H9 (cell line): ENCODE data around the gene GGACT. TPM values are rescaled to one million over a fixed set of nuclear protein-coding genes. Genes with fewer than 3 reads are reported as not detected.
A peak's percentile ranks its signal among the peaks of the same experiment; 100 is the strongest.

Source experiments
- DNase-seq: peaks from one replicate; pipeline ENCODE4 v3.0.0-alpha.2; 2017
- H2AFZ ChIP-seq: one replicate; pipeline ENCODE4 v1.6.1; 2013; ENCODE audit warnings: mild to moderate bottlenecking, low read length, control low read depth, moderate library complexity
- H2AK5ac ChIP-seq: 2 replicates; pipeline ENCODE4 v1.6.1; 2013; ENCODE audit warnings: low read length, control low read depth, mixed read lengths; ENCODE audit not compliant: insufficient read length
- H2BK120ac ChIP-seq: one replicate; pipeline ENCODE4 v1.6.1; 2013; ENCODE audit warnings: low read depth, mild to moderate bottlenecking, low read length, control low read depth, inconsistent platforms; ENCODE audit not compliant: poor library complexity, severe bottlenecking
- H2BK12ac ChIP-seq: 2 replicates; pipeline ENCODE4 v1.6.1; 2013; ENCODE audit warnings: low read length, control low read depth, mixed read lengths, low read depth; ENCODE audit not compliant: insufficient read length
- H2BK15ac ChIP-seq: 2 replicates; pipeline ENCODE4 v1.6.1; 2013; ENCODE audit warnings: low read depth, low read length, control low read depth
- H2BK20ac ChIP-seq: one replicate; pipeline ENCODE4 v1.6.1; 2013; ENCODE audit warnings: low read depth, mild to moderate bottlenecking, low read length, control low read depth, inconsistent platforms; ENCODE audit not compliant: poor library complexity, severe bottlenecking
- H2BK5ac ChIP-seq: 2 replicates; pipeline ENCODE4 v1.6.1; 2013; ENCODE audit warnings: low read length, control low read depth, mixed read lengths; ENCODE audit not compliant: insufficient read length
- H3K14ac ChIP-seq: 2 replicates; pipeline ENCODE4 v1.6.1; 2013; ENCODE audit warnings: low read length, control low read depth; ENCODE audit not compliant: insufficient read depth
- H3K18ac ChIP-seq: 2 replicates; pipeline ENCODE4 v1.6.1; 2013; ENCODE audit warnings: low read depth, mild to moderate bottlenecking, mixed read lengths, low read length, control low read depth; ENCODE audit not compliant: insufficient read length
- H3K23ac ChIP-seq: 2 replicates; pipeline ENCODE4 v1.6.1; 2013; ENCODE audit warnings: low read length, control low read depth, mixed read lengths, low read depth; ENCODE audit not compliant: insufficient read length
- H3K23me2 ChIP-seq: 2 replicates; pipeline ENCODE4 v1.6.1; 2013; ENCODE audit warnings: low read depth, mild to moderate bottlenecking, mixed read lengths, low read length, control low read depth; ENCODE audit not compliant: insufficient read length, poor library complexity, severe bottlenecking
- H3K27ac ChIP-seq: 2 replicates; pipeline ENCODE4 v1.5.1; 2013; ENCODE audit warnings: low read length, control low read depth, mixed read lengths, low read depth; ENCODE audit not compliant: insufficient read length
- H3K27me3 ChIP-seq: 2 replicates; pipeline ENCODE4 v1.6.1; 2013; ENCODE audit warnings: low read length, control low read depth, inconsistent platforms; ENCODE audit not compliant: insufficient read depth
- H3K4ac ChIP-seq: 2 replicates; pipeline ENCODE4 v1.6.1; 2013; ENCODE audit warnings: low read depth, mild to moderate bottlenecking, control low read depth, inconsistent platforms, low read length, moderate library complexity
- H3K4me1 ChIP-seq: 2 replicates; pipeline ENCODE4 v1.6.1; 2013; ENCODE audit warnings: low read length, control low read depth, inconsistent platforms; ENCODE audit not compliant: insufficient read depth
- H3K4me2 ChIP-seq: 2 replicates; pipeline ENCODE4 v1.6.1; 2013; ENCODE audit warnings: low read length, control low read depth, mixed read lengths; ENCODE audit not compliant: insufficient read length, insufficient read depth
- H3K56ac ChIP-seq: 2 replicates; pipeline ENCODE4 v1.6.1; 2013; ENCODE audit warnings: low read depth, mild to moderate bottlenecking, mixed read lengths, low read length, control low read depth; ENCODE audit not compliant: insufficient read length
- H3K79me1 ChIP-seq: 2 replicates; pipeline ENCODE4 v1.6.1; 2013; ENCODE audit warnings: low read depth, mild to moderate bottlenecking, moderate library complexity, low read length, control low read depth, inconsistent platforms; ENCODE audit not compliant: insufficient read depth, poor library complexity, severe bottlenecking
- H3K79me2 ChIP-seq: 2 replicates; pipeline ENCODE4 v1.6.1; 2013; ENCODE audit warnings: low read length, control low read depth, inconsistent platforms; ENCODE audit not compliant: insufficient read depth
- H3K9ac ChIP-seq: 2 replicates; pipeline ENCODE4 v1.6.1; 2013; ENCODE audit warnings: low read length, control low read depth, mixed read lengths; ENCODE audit not compliant: insufficient read length; ENCODE audit errors: extremely low read depth
- H3K9me3 ChIP-seq: one replicate; pipeline ENCODE4 v1.6.1; 2013; ENCODE audit warnings: low read depth, low read length, inconsistent platforms; ENCODE audit not compliant: control insufficient read depth
- H3T11ph ChIP-seq: one replicate; pipeline ENCODE4 v1.6.1; 2013; ENCODE audit warnings: mild to moderate bottlenecking, low read length, control low read depth, inconsistent platforms
- H4K20me1 ChIP-seq: one replicate; pipeline ENCODE4 v1.6.1; 2013; ENCODE audit not compliant: control insufficient read depth, insufficient read length, insufficient read depth
- H4K5ac ChIP-seq: 2 replicates; pipeline ENCODE4 v1.6.1; 2013; ENCODE audit warnings: low read depth, mild to moderate bottlenecking, mixed read lengths, low read length, control low read depth; ENCODE audit not compliant: insufficient read length
- H4K8ac ChIP-seq: replicated peaks from 2 replicates; pipeline ENCODE4 v1.6.1; 2013; ENCODE audit warnings: low read length, control low read depth, mixed read lengths, low read depth; ENCODE audit not compliant: insufficient read length
- H4K91ac ChIP-seq: 2 replicates; pipeline ENCODE4 v1.6.1; 2013; ENCODE audit warnings: low read depth, mild to moderate bottlenecking, moderate library complexity, mixed read lengths, low read length, control low read depth; ENCODE audit not compliant: insufficient read length
- H3K27ac Mint-ChIP-seq, 3 experiments: 2 replicates in 2 of 3; 3 replicates in 1 of 3; pipeline ENCODE4 v1.8.0; 2020 to 2021; ENCODE audit warnings: mixed read lengths in 3 of 3, mild to moderate bottlenecking in 1 of 3, moderate library complexity in 1 of 3
- H3K27me3 Mint-ChIP-seq: 2 replicates; pipeline ENCODE4 v1.8.0; 2021; ENCODE audit warnings: low read depth, mild to moderate bottlenecking, moderate library complexity, mixed read lengths
- H3K36me3 Mint-ChIP-seq, 3 experiments: 2 replicates in 2 of 3; 3 replicates in 1 of 3; pipeline ENCODE4 v1.8.0; 2020 to 2021; ENCODE audit warnings: low read depth in 3 of 3, mixed read lengths in 3 of 3; ENCODE audit not compliant: insufficient read depth in 1 of 3
- H3K4me1 Mint-ChIP-seq, 2 experiments: 2 replicates each; pipeline ENCODE4 v1.8.0; 2020; ENCODE audit warnings: mixed read lengths in 2 of 2
- H3K4me3 Mint-ChIP-seq, 2 experiments: 2 replicates in 1 of 2; 3 replicates in 1 of 2; pipeline ENCODE4 v1.8.0; 2020 to 2021; ENCODE audit warnings: mild to moderate bottlenecking in 2 of 2, mixed read lengths in 2 of 2, moderate library complexity in 1 of 2
- H3K9me3 Mint-ChIP-seq, 2 experiments: 2 replicates in 1 of 2; 3 replicates in 1 of 2; pipeline ENCODE4 v1.8.0; 2020; ENCODE audit warnings: mild to moderate bottlenecking in 2 of 2, mixed read lengths in 2 of 2, moderate library complexity in 1 of 2
- CTCF ChIP-seq: fragments of 200-600 bp; sonication (generic); conservative IDR thresholded peaks from 3 replicates; pipeline ENCODE4 v1.8.0; 2021; ENCODE audit warnings: antibody characterized with exemption, mild to moderate bottlenecking
- WGBS: extraction: QIAGEN DNeasy Blood & Tissue Kit; methylation state at CpG from one replicate; pipeline ENCODE4 v1.1.7; 2013; ENCODE audit warnings: missing lambda C conversion rate, low lambda C conversion rate, mixed read lengths; ENCODE audit not compliant: insufficient read length; ENCODE audit errors: extremely low coverage; 5-methylcytosine and 5-hydroxymethylcytosine counted together
- total RNA-seq: library from RNA; stranded (reverse); gene quantifications from 2 replicates; pipeline ENCODE4 v1.2.1, GENCODE V29; 2021

Gene GGACT
- total RNA-seq, 1 experiment from 2014 or later = 1.3 TPM

DNA sequence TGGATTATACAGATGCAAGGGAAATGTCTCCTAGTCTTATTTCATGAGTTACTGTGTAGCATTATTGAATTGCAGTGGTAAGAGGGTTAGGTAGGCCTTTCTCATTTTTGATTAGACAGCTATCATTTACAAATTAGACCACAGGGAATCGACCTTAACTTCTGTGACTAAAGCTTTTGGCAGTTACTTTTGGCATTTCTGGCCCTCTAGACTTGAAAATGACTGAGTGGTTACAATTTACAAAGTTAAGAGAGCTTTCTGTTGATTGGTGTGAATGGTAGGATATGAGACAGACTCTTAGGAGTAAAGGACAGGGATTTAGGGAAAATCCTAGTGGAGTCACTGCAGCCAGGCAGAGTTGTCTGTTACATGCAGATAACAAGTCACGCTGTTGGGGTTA is 86.1 kb downstream of the GGACT start:
- Histone ChIP-seq H3K79me1 (no peaks in the 10 kb centered on the region), H3K27me3 (no peaks in the 10 kb centered on the region), H3K79me2 (no peaks in the 10 kb centered on the region), H4K5ac (no peak overlapping the region), H4K8ac (no peak overlapping the region), H3K23me2 (no peaks in the 10 kb centered on the region), H3K27ac (no peak overlapping the region), H3K4me2 (no peak overlapping the region), H3K14ac (peak overlapping the region; percentile 56; the same call in 1 of the 2 replicates), H2BK12ac (no peak overlapping the region), H3K18ac (no peak overlapping the region), H2AK5ac (no peak overlapping the region), H2BK120ac (no peak overlapping the region), H3K9ac (no peak overlapping the region), H2BK15ac (no peak overlapping the region), H3K4ac (no peak overlapping the region), H3K4me1 (peaks cover 8% of the 10 kb centered on the region; the same call in 1 of the 2 replicates), H3K56ac (no peak overlapping the region), H3T11ph (no peak overlapping the region), H3K9me3 (no peaks in the 10 kb centered on the region), H2BK20ac (no peak overlapping the region), H4K20me1 (no peaks in the 10 kb centered on the region), H2AFZ (no peak overlapping the region), H2BK5ac (no peak overlapping the region), H4K91ac (no peak overlapping the region), H3K23ac (no peak overlapping the region)
- Mint-ChIP-seq H3K9me3 (no peaks in the 10 kb centered on the region), H3K4me3 (no peak overlapping the region), H3K36me3 (no peaks in the 10 kb centered on the region), H3K27ac (peak overlapping the region; percentile 9 to 80 (median 63); a peak in 6 of 7 replicates), H3K4me1 (peaks cover 34 to 38% of the 10 kb centered on the region in 2 experiments), H3K27me3 (no peaks in the 10 kb centered on the region)
- no peak for DNase-seq
- TF ChIP-seq CTCF = no peak
- no CpG with 5 or more reads among the region's 2 CpGs for WGBS
